Transverse colon (tissue), 4 donors: ENCODE measurements around the gene CPEB1. TPM values are rescaled to one million over a fixed set of nuclear protein-coding genes. Genes with fewer than 3 reads are reported as not detected.

Experiments used
- DNase-seq: peaks from one replicate; pipeline ENCODE4 v3.0.0-alpha.2; 2019
- H3K27ac ChIP-seq, 4 donors: fragments of 200-600 bp; sonication (generic); 2 replicates each; pipeline ENCODE4 v1.5.1; 2016 to 2018; ENCODE audit warnings: inconsistent platforms in 4 of 4
- H3K27me3 ChIP-seq: fragments of 200-600 bp; sonication (generic); 2 replicates; pipeline ENCODE4 v1.5.1; 2017; ENCODE audit warnings: inconsistent platforms
- H3K36me3 ChIP-seq, 4 donors: fragments of 200-600 bp; sonication (generic); 2 replicates each; pipeline ENCODE4 v1.5.1; 2017 to 2019; ENCODE audit warnings: inconsistent platforms in 4 of 4
- H3K4me1 ChIP-seq, 4 donors: fragments of 200-600 bp; sonication (generic); 2 replicates each; pipeline ENCODE4 v1.5.1; 2017 to 2020; ENCODE audit warnings: inconsistent platforms in 4 of 4
- H3K4me3 ChIP-seq, 4 donors: fragments of 200-600 bp; sonication (generic); 1 replicate in 1 of 4; 2 replicates in 3 of 4; pipeline versions ENCODE4 v1.5.1 to v1.6.1; 2017 to 2019; ENCODE audit warnings: inconsistent platforms in 4 of 4
- H3K9me3 ChIP-seq, 2 donors: fragments of 200-600 bp; sonication (generic); 2 replicates each; pipeline ENCODE4 v1.5.1; 2017 to 2019; ENCODE audit warnings: inconsistent platforms in 2 of 2
- CTCF ChIP-seq, 5 experiments: fragments of 200-600 bp in 3 of 5; fragments of 450-650 bp in 2 of 5; sonication (generic) in 3 of 5; IDR thresholded peaks; 1 replicate in 2 of 5; 2 replicates in 3 of 5; pipeline ENCODE4 v1.5.1; 2016 to 2017; ENCODE audit warnings: antibody characterized with exemption in 5 of 5, inconsistent platforms in 3 of 5, mild to moderate bottlenecking in 2 of 5, moderate library complexity in 1 of 5
- EP300 ChIP-seq: sonication (generic); formaldehyde crosslinking; IDR thresholded peaks from one replicate; pipeline ENCODE4 v1.6.1; 2017; ENCODE audit warnings: antibody characterized with exemption, low read depth
- POLR2A ChIP-seq: fragments of 450-650 bp; IDR thresholded peaks from one replicate; pipeline ENCODE4 v1.6.1; 2016; ENCODE audit warnings: antibody characterized with exemption, mild to moderate bottlenecking, moderate library complexity
- POLR2AphosphoS5 ChIP-seq, 3 donors: sonication (generic); formaldehyde crosslinking; IDR thresholded peaks; one replicate each; pipeline ENCODE4 v1.6.1; 2016; ENCODE audit warnings: antibody characterized with exemption in 3 of 3
- WGBS, 2 donors: methylation state at CpG; one replicate each; pipeline ENCODE4 v1.1.5; 2018; ENCODE audit warnings: low coverage in 1 of 2; 5-methylcytosine and 5-hydroxymethylcytosine counted together
- in situ Hi-C, 4 donors: fragments of 200-750 bp; cut with MboI; loops; one replicate each; pipeline versions ENCODE4 v1.15.0 to v1.15.1; 2017; ENCODE audit warnings: low sequenced_read_pairs in 3 of 4, low pct_ligation_motif_present in 1 of 4, low pct_unique_long_range_greater_than_20kb in 1 of 4
- intact Hi-C: fragments of 100-400 bp; cut with DNase I; formaldehyde crosslinking; loops from one replicate; pipeline ENCODE4 v1.15.1; 2023; ENCODE audit warnings: low total_unique reads
- total RNA-seq, 4 donors: library from RNA; depleted of rRNA; stranded (reverse); fragments of >200 nt; gene quantifications; one replicate each; pipeline ENCODE4 v1.1.0, GENCODE V29; 2016

CPEB1 gene
- total RNA-seq, 4 donors from 2014 or later = 3.7 to 5.6 (median 3.8) TPM; not detected in 1

- WGBS, 2 donors = 89% methylated on average over 8 of the region's 9 CpGs; no CpG with 5 or more reads in 1 of the 2 donors
- DNase-seq = no peak
Measured at GRCh38 chr15:82532383-82532990, 114.7 kb downstream of the CPEB1 start.

GRCh38 chr15:82531496-82532382, 115.4 kb downstream of the CPEB1 start:
- intact Hi-C loops (no loop called here), in situ Hi-C loops (loop anchor here (25.0 kb wide), 2 partner anchors 144 to 481 kb away; partner anchors contain the start of gene C15orf40 (in 4 of the 4))
- no peak overlapping the region for H3K27ac ChIP-seq
- no peak overlapping the region for H3K4me3 ChIP-seq
- H3K36me3 ChIP-seq = peaks cover 0 to 5% (median under 1%) of the 10 kb centered on the region in 4 donors
- no peaks in the 10 kb centered on the region for H3K9me3 ChIP-seq
- peaks cover 0 to 8% (median 0%) of the 10 kb centered on the region in 4 donors for H3K4me1 ChIP-seq
- H3K27me3 ChIP-seq = no peaks in the 10 kb centered on the region
- DNase-seq = no peak
- WGBS, 2 donors = 87 to 90% methylated on average over 6 to 11 of the region's 11 CpGs
- TF ChIP-seq EP300 (no peak), POLR2AphosphoS5 (IDR thresholded peaks at IDR 0.05) (no peak), CTCF (IDR thresholded peaks at IDR 0.05) (no peak), POLR2A (no peak)

More at GRCh38 chr15:82532383-82532990, 114.7 kb downstream of the CPEB1 start:
- peaks cover 0 to 8% (median 0%) of the 10 kb centered on the region in 4 donors for H3K4me1 ChIP-seq
- peaks cover 0 to 8% (median 3%) of the 10 kb centered on the region in 4 donors for H3K36me3 ChIP-seq
- intact Hi-C loops (no loop called here), in situ Hi-C loops (loop anchor here (25.0 kb wide), 2 partner anchors 145 to 480 kb away; partner anchors contain the start of gene C15orf40 (in 4 of the 4))
- H3K4me3 ChIP-seq = no peak overlapping the region
- H3K27me3 ChIP-seq = no peaks in the 10 kb centered on the region
- TF ChIP-seq CTCF (IDR thresholded peaks at IDR 0.05) (no peak), POLR2AphosphoS5 (IDR thresholded peaks at IDR 0.05) (no peak), POLR2A (no peak), EP300 (no peak)
- H3K9me3 ChIP-seq = no peaks in the 10 kb centered on the region
- H3K27ac ChIP-seq = no peak overlapping the region

- H3K36me3 ChIP-seq = no peaks in the 10 kb centered on the region
- intact Hi-C loops (no loop called here), in situ Hi-C loops (loop anchor here (25.0 kb wide), 2 partner anchors 143 to 482 kb away; partner anchors contain the start of gene C15orf40 (in 4 of the 4))
- peak overlapping the region in 1 of 4 donors; percentile 40 for H3K4me3 ChIP-seq
- 0 to 19% methylated on average over 1 to 10 of the region's 10 CpGs for WGBS, 2 donors
- H3K27ac ChIP-seq = peak overlapping the region in 3 of 4 donors; percentile 36 to 37 (median 36)
- H3K27me3 ChIP-seq = no peaks in the 10 kb centered on the region
- H3K4me1 ChIP-seq = peaks cover 0 to 8% (median 0%) of the 10 kb centered on the region in 4 donors
- DNase-seq = peak; percentile 84
- H3K9me3 ChIP-seq = no peaks in the 10 kb centered on the region
- TF ChIP-seq POLR2A (no peak), POLR2AphosphoS5 (IDR thresholded peaks at IDR 0.05) (no peak), EP300 (no peak), CTCF (IDR thresholded peaks at IDR 0.05) (peak; percentile 81 to 98 (median 84))
Measured at GRCh38 chr15:82530606-82531379, 116.4 kb downstream of the CPEB1 start.
